ENCODE measurements around the gene NXPH2.

GRCh38 chr2:138787053-138787666 is 7.0 kb upstream of the NXPH2 start:
- no peak for TF ChIP-seq POLR2A (IDR thresholded peaks at IDR 0.05; ENCODE audit: low read depth, low read length)
- no peak for TF ChIP-seq POLR2AphosphoS5 (IDR thresholded peaks at IDR 0.05; ENCODE audit: low read depth, low read length)
- no peak for TF ChIP-seq TAF1 (IDR thresholded peaks at IDR 0.05; ENCODE audit: borderline replicate concordance, low read depth, low read length)
